ENCODE results near the gene PTTG1.
A peak's percentile ranks its signal among the peaks of the same experiment; 100 is the strongest.

Gene PTTG1

DNA sequence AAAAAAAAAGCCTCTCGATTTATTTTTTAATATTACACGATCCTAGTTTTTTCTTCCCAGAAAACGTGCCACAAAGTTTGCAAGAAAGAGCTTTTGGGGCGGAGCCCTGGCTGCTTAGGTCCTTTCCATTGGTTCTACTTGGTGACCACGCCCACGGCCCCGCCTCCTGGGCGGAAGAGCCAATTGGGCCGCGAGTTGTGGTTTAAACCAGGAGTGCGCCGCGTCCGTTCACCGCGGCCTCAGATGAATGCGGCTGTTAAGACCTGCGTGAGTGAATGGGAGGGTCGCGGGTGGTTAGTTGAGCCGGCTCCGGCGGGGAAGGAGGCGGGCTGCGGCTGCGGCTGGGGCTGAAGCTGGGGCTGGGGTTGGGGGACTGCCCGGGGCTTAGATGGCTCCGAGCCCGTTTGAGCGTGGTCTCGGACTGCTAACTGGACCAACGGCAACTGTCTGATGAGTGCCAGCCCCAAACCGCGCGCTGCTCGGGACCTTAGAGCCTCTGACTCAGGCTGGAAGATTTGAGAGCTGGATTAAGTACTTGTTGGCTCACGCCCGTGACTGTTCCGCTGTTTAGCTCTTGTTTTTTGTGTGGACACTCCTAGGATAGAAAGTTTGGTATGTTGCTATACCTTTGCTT, at the start of gene PTTG1:
TSS of gene PTTG1 (plus strand) at position 231 of the 634 bp plus-strand sequence. CDS start 458 bp downstream, outside the sequence.
- TF ChIP-seq GATA2 (IDR thresholded peaks at IDR 0.05; ENCODE audit: low read depth, low read length) = 0 out of 2 replicates have a peak, but pooled peaks have one; percentile 39
- TF ChIP-seq GATA3 (IDR thresholded peaks at IDR 0.05; ENCODE audit: low read depth, low read length) = no peak

DNA sequence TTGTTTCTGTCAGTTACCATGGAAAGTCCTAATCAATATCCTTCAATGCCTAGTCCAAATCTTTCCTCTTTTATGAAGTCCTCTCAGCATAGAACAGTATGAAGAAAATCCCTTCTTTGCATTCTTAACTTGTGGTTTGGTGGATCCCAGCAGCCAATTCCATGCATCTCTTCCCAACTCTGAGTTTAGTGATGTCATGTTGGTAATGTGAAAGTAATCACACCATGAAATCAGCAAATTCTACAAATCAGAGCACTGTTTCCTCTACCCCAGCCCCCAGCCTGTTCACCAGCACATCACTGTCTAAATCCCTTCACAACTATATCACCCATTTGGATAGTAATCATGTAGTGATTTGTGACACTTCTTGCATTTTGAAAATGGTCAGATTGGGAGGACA, 46.5 kb upstream of the PTTG1 start:
- TF ChIP-seq GATA3 (IDR thresholded peaks at IDR 0.05; ENCODE audit: low read depth, low read length) = no peak
- no peak for TF ChIP-seq GATA2 (IDR thresholded peaks at IDR 0.05; ENCODE audit: low read depth, low read length)

DNA sequence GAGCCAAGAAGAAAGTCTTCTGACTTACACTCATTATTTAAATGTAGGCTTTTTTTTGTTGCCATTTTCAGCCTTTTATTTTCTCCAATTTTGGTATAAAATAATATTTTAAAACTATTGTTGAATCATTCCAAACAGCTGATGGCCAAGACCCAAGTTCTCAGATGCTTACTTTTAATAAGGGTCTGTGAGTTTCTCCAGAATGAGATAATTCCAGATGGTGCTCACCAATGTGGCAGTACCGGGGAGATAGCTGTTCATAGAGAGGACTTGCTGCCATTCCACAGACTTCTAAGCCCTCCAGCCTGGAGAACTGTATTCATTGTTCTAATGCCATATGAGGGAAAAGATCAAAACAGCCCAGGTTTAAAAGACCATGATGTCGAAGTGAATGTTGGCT, 46.0 kb upstream of the PTTG1 start:
- TF ChIP-seq GATA3 (IDR thresholded peaks at IDR 0.05; ENCODE audit: low read depth, low read length) = no peak
- no peak for TF ChIP-seq GATA2 (IDR thresholded peaks at IDR 0.05; ENCODE audit: low read depth, low read length)

DNA sequence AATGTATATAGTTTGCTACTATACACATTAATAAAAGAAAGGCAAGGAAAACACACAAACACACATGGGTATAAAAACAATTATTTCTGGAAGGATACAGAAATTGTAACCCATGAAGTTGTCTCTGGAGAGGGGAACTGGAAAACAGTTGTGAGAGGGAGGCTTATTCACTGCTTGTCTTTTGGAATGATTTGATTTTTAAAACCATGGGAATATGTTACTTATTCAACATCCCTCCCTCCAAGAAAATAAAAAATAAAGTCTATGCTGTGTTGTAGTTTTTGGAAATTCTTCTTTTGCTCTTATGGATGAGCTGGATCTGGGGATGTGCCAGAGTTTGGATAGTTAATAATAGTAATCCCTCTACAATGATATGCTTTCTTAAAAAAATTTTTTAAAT, 45.2 kb upstream of the PTTG1 start:
- TF ChIP-seq GATA3 (IDR thresholded peaks at IDR 0.05; ENCODE audit: low read depth, low read length) (no peak), GATA2 (IDR thresholded peaks at IDR 0.05; ENCODE audit: low read depth, low read length) (no peak)

DNA sequence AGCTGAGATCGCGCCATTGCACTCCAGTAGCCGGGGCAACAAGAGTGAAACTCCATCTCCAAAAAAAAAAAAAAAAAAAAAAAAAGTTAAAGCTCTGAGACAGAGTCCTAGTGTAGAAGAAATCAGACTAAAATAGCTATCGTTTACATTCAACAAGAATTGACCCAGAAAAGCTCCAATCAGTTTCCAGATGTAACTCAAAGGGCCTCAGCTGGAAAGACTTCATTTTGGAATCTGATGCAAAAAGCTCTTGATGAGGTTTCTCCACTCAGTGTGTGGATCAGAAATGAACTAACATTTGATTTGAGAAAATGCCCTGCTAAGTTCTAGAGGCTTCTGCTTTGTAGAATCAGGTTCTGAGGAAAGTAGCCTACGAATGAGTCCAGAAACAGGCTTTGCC, 44.0 kb upstream of the PTTG1 start:
- TF ChIP-seq GATA3 (IDR thresholded peaks at IDR 0.05; ENCODE audit: low read depth, low read length) (no peak), GATA2 (IDR thresholded peaks at IDR 0.05; ENCODE audit: low read depth, low read length) (no peak)

DNA sequence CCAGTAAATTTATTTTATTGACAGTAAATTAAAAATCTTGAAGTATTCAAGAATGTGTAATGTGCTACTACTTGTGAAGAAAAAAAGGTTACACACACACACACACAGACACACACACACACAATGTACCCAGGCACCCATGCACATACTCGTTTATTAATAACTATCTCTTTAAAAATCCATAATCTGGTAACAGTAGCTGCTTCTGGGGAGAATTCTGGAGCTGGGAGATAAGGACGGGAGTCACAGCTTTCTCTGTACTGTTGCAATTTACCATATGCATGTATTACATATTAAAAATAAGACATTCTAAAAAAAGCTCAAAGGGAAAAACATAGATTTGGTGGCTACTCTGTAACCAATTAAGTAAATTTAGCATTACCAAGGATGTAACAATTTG, 43.3 kb upstream of the PTTG1 start:
- TF ChIP-seq GATA3 (IDR thresholded peaks at IDR 0.05; ENCODE audit: low read depth, low read length) (no peak), GATA2 (IDR thresholded peaks at IDR 0.05; ENCODE audit: low read depth, low read length) (no peak)

DNA sequence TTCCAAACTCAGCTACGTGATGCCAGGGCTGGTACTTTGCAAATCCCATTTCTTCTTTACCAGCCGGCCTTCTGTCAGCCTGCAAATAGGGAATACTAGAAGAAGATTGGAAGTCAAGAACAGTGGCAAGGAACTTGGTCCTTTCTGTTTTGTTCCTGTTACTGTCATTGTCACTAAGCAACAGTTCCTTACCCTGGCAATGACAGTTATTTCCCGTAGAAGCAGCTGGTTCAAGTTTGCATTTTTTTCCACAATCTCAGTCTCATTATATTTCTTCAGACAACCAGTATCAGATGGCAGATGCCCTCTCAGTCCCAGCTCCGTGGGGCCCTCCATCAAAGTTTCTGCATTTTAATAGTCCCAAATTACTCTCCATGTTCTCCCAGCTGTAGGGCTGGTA, 42.1 kb upstream of the PTTG1 start:
- TF ChIP-seq GATA3 (IDR thresholded peaks at IDR 0.05; ENCODE audit: low read depth, low read length) (no peak), GATA2 (IDR thresholded peaks at IDR 0.05; ENCODE audit: low read depth, low read length) (no peak)

DNA sequence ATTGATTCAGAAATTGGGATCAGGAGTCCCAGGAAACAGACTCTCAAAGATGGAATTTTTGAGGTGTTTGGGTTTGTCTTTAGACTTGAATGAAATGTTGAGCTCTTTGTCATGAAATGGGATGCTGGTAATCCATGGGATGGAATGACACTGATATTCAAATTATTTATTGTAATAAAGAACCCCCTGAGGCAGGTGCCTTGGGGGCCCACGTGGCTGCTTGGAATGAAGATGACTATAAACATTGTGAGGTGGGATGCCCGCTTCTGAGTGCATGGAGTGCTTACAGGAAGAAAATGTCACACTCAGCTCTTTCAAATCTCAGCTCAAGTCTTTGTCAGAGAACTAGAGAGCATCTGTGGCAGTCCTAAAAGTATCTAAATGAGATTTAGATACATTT, 41.6 kb upstream of the PTTG1 start:
- TF ChIP-seq GATA3 (IDR thresholded peaks at IDR 0.05; ENCODE audit: low read depth, low read length) (no peak), GATA2 (IDR thresholded peaks at IDR 0.05; ENCODE audit: low read depth, low read length) (no peak)

DNA sequence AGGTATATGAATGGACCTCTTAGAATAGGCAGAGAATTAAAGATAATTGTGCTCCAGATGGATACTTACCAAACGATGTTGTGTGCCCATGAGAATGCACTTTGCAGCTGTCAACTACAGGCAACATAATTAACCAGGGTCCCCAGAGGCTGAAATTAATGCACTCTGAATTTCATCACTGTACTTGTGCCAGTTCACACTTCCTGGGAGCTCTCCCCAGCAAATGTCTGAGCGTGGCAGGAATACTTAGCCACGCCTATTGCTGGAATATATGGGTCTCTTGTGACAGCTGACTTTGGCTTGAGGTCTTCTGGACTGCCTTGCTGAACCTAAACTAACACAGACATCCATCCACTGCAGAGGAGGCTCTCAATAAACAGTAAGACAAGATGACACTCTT, 39.3 kb upstream of the PTTG1 start:
- TF ChIP-seq GATA2 (IDR thresholded peaks at IDR 0.05; ENCODE audit: low read depth, low read length) (no peak), GATA3 (IDR thresholded peaks at IDR 0.05; ENCODE audit: low read depth, low read length) (no peak)

DNA sequence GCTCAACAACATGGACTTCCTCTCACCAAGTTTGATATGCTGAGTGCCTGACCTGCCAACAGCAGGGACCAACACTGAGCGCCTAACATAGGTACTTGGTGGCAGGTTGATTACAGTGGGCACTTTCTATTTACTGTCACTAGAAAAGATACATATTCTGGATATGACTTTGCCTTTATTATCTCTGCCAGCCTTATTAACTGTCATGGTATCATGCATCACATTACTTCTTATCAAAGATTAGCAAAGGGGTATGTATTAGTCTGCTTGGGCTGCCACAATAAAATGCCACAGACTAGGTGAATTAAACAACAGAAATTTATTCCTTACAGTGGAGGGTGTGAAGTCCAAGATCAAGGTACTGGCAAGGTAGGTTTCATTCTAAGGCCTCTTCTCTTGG, 37.0 kb upstream of the PTTG1 start:
- TF ChIP-seq GATA3 (IDR thresholded peaks at IDR 0.05; ENCODE audit: low read depth, low read length) = no peak
- TF ChIP-seq GATA2 (IDR thresholded peaks at IDR 0.05; ENCODE audit: low read depth, low read length) = no peak

DNA sequence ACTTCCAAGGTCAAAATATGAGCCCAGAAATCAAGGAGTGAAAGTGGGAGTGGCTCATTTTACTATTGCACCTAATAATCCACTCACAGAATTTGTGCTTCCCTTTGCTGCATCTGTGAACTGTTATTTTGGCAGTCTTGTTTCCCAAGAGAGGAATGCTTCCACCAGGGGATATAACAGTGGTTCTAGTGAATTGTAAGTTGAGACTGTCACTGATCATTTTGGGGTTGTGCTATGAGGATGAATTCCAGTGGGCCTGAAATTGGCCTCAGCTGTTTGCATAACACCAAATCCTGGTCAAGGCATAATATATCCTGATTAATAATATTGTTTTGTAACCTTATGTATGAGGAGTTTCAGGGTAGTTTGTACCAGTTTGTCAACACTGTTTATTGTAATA, 36.2 kb upstream of the PTTG1 start:
- TF ChIP-seq GATA2 (IDR thresholded peaks at IDR 0.05; ENCODE audit: low read depth, low read length) = no peak
- no peak for TF ChIP-seq GATA3 (IDR thresholded peaks at IDR 0.05; ENCODE audit: low read depth, low read length)

DNA sequence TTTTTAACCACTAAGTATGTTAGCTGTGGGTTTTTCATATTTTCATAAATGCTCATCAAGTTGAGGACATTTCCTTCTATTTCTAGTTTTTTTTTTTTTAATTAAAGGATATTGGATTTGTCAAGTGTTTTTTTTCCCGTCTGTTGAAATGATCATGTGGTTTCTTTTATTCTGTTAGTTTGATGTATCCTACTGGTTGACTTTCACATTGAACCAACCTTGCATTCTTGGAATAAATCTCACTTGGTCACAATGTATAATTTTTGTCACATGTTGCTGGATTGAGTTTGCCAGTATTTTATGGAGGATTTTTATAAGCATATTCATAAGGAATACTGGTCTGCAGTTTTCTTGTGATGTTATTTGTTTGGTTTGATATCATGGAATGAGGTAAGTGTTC, 34.2 kb upstream of the PTTG1 start:
- TF ChIP-seq GATA2 (IDR thresholded peaks at IDR 0.05; ENCODE audit: low read depth, low read length) (no peak), GATA3 (IDR thresholded peaks at IDR 0.05; ENCODE audit: low read depth, low read length) (no peak)

DNA sequence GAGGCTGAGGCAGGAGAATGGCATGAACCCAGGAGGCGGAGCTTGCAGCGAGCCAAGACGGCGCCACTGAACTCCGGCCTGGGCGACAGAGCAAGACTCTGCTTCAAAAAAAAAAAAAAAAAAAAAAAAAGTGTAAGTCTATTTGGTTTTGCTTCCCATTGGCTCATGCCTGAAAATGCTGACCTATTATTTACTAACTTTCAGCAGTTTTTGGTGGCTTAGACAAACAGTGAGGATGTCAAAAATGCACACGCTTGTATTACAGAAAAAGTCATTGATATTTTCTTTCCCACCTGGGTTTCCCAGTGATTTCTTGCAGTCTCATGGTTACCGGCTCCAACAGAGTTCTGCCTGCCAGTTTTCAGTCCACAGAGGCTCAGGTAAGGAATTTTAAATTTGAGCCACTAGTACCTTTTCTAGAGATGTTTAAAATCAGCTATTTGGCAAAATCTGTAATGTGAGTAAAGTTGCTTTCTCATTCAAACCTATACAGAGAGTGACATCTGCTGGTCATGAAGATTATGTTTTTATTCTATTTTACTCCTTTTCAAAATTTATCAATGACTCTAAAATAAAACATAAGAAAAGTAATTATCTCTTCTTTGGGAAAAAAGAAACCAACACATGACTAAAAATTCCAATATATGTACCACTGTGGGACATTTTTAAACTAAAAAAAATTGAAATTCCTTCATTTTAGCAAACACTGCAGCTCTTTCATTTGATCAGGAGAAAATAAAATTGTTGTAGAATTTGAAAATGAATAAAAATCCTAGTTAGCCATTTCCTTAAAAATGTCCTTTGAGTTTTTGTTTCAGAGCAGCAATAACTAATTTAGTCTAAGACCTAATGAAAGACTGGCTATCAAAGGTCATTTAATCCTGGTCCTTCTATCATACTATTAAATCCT, 30.6 kb upstream of the PTTG1 start:
- TF ChIP-seq GATA3 (IDR thresholded peaks at IDR 0.05; ENCODE audit: low read depth, low read length) (no peak), GATA2 (IDR thresholded peaks at IDR 0.05; ENCODE audit: low read depth, low read length) (no peak)

DNA sequence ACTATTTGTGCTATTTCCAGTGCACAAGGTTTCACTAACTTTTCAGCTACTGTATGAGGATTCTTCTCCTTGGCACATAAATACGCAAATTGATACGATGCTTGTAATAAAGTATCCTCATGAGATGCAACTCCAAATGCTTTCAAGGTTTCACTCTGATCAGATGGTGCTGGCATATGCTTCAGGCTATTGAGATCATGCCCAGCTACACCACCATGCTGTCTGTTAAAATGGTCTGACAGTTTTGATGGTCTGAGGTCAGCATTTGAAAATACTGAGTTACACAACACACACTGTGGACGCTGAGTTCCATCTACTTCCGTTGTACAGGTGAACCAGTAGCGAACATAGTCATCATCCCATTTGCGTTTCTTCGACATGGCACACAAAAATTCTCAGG, 26.5 kb upstream of the PTTG1 start:
- TF ChIP-seq GATA3 (IDR thresholded peaks at IDR 0.05; ENCODE audit: low read depth, low read length) (no peak), GATA2 (IDR thresholded peaks at IDR 0.05; ENCODE audit: low read depth, low read length) (no peak)

DNA sequence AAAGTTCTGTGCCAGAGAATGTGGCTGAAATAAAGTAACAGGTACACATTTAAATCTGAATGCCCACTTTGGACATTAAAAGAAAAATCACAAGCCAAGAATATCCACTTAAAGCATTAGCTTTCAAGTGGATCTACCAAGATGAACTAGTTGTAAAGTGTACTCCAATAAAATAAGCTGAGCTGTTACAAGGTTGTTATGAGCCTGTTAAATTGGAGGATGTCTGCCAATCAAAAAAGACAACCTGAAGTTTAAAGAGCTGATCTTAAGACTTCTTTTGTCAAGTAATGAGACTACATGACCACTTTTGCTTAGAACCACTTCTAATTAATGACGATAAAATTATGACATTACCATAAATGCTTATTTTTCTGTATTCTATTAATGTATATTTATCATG, 24.2 kb upstream of the PTTG1 start:
- TF ChIP-seq GATA2 (IDR thresholded peaks at IDR 0.05; ENCODE audit: low read depth, low read length) = no peak
- TF ChIP-seq GATA3 (IDR thresholded peaks at IDR 0.05; ENCODE audit: low read depth, low read length) = no peak
